Liver (tissue), 9 donors: ENCODE results near the gene TXLNA. TPM values are rescaled to one million over a fixed set of nuclear protein-coding genes. Genes with fewer than 3 reads are reported as not detected.

ENCODE experiments used
- DNase-seq: peaks from one replicate; pipeline ENCODE4 v3.0.0-alpha.2; 2017; ENCODE audit warnings: low spot score
- H3K27ac ChIP-seq, 2 donors: one replicate each; pipeline ENCODE4 v1.7.0; 2013; ENCODE audit warnings: inconsistent platforms in 2 of 2, low read length in 2 of 2, control low read depth in 1 of 2, low read depth in 1 of 2, mild to moderate bottlenecking in 1 of 2
- H3K27me3 ChIP-seq, 4 donors: one replicate each; pipeline versions ENCODE4 v1.6.1 to v1.7.0; 2013; ENCODE audit warnings: low read length in 3 of 4, inconsistent platforms in 1 of 4, mild to moderate bottlenecking in 1 of 4, moderate library complexity in 1 of 4; ENCODE audit not compliant: control insufficient read depth in 4 of 4, insufficient read depth in 4 of 4
- H3K36me3 ChIP-seq, 4 donors: one replicate each; pipeline versions ENCODE4 v1.6.1 to v1.7.0; 2013; ENCODE audit warnings: low read length in 3 of 4, mild to moderate bottlenecking in 3 of 4, low read depth in 1 of 4, moderate library complexity in 1 of 4; ENCODE audit not compliant: control insufficient read depth in 4 of 4, insufficient read depth in 3 of 4
- H3K4me1 ChIP-seq, 4 donors: one replicate each; pipeline versions ENCODE4 v1.6.1 to v1.7.0; 2013; ENCODE audit warnings: low read length in 3 of 4, mild to moderate bottlenecking in 3 of 4, moderate library complexity in 1 of 4; ENCODE audit not compliant: control insufficient read depth in 4 of 4, insufficient read depth in 4 of 4
- H3K4me3 ChIP-seq, 3 donors: one replicate each; pipeline versions ENCODE4 v1.6.1 to v1.7.0; 2013; ENCODE audit warnings: low read length in 3 of 3, control low read depth in 1 of 3, low read depth in 1 of 3, mild to moderate bottlenecking in 1 of 3
- H3K9ac ChIP-seq, 2 donors: one replicate each; pipeline ENCODE4 v1.7.0; 2013; ENCODE audit warnings: low read length in 2 of 2, mild to moderate bottlenecking in 2 of 2, moderate library complexity in 2 of 2, control low read depth in 1 of 2, low read depth in 1 of 2
- H3K9me3 ChIP-seq, 4 donors: one replicate each; pipeline versions ENCODE4 v1.6.1 to v1.7.0; 2013; ENCODE audit warnings: low read length in 3 of 4; ENCODE audit not compliant: control insufficient read depth in 4 of 4
- ATF3 ChIP-seq: IDR thresholded peaks from 2 replicates; pipeline ENCODE4 v1.6.1; 2016; ENCODE audit warnings: antibody characterized with exemption
- EGR1 ChIP-seq, 2 donors: IDR thresholded peaks; 2 replicates each; pipeline ENCODE4 v1.6.1; 2016 to 2018; ENCODE audit warnings: antibody characterized with exemption in 2 of 2, low read depth in 2 of 2
- FOXA1 ChIP-seq: IDR thresholded peaks from 2 replicates; pipeline ENCODE4 v1.6.1; 2016; ENCODE audit warnings: antibody characterized with exemption
- FOXA2 ChIP-seq: IDR thresholded peaks from 2 replicates; pipeline ENCODE4 v1.6.1; 2016; ENCODE audit warnings: antibody characterized with exemption
- GABPA ChIP-seq, 2 donors: IDR thresholded peaks in 1 of 2; conservative IDR thresholded peaks in 1 of 2; 2 replicates each; pipeline ENCODE4 v1.6.1; 2016; ENCODE audit warnings: antibody characterized with exemption in 2 of 2, mild to moderate bottlenecking in 1 of 2, moderate library complexity in 1 of 2
- HNF4A ChIP-seq, 2 donors: conservative IDR thresholded peaks; 2 replicates each; pipeline ENCODE4 v1.6.1; 2016; ENCODE audit warnings: antibody characterized with exemption in 2 of 2, mild to moderate bottlenecking in 2 of 2
- HNF4G ChIP-seq: IDR thresholded peaks from 2 replicates; pipeline ENCODE4 v1.6.1; 2016; ENCODE audit warnings: antibody characterized with exemption
- JUND ChIP-seq, 2 donors: IDR thresholded peaks; 2 replicates each; pipeline ENCODE4 v1.6.1; 2016; ENCODE audit warnings: antibody characterized with exemption in 2 of 2
- MAX ChIP-seq: IDR thresholded peaks from 2 replicates; pipeline ENCODE4 v1.6.1; 2016; ENCODE audit warnings: antibody characterized with exemption
- RXRA ChIP-seq, 2 donors: IDR thresholded peaks; 2 replicates each; pipeline ENCODE4 v1.6.1; 2017 to 2018; ENCODE audit warnings: antibody characterized with exemption in 2 of 2, mild to moderate bottlenecking in 1 of 2
- SP1 ChIP-seq: IDR thresholded peaks from 2 replicates; pipeline ENCODE4 v1.6.1; 2018; ENCODE audit warnings: antibody characterized with exemption, mild to moderate bottlenecking
- TAF1 ChIP-seq: conservative IDR thresholded peaks from 2 replicates; pipeline ENCODE4 v1.6.1; 2016; ENCODE audit warnings: antibody characterized with exemption, mild to moderate bottlenecking
- YY1 ChIP-seq: IDR thresholded peaks from 2 replicates; pipeline ENCODE4 v1.6.1; 2016; ENCODE audit warnings: antibody characterized with exemption, mild to moderate bottlenecking
- ZBTB33 ChIP-seq: IDR thresholded peaks from 2 replicates; pipeline ENCODE4 v1.6.1; 2016; ENCODE audit warnings: antibody characterized with exemption
- WGBS: extraction: QIAGEN DNeasy Blood & Tissue Kit; methylation state at CpG from one replicate; pipeline ENCODE4 v1.1.7; 2013; 5-methylcytosine and 5-hydroxymethylcytosine counted together
- polyA plus RNA-seq, 2 donors: library from polyadenylated mRNA; stranded (reverse) in 1 of 2; unstranded in 1 of 2; fragments of 200-250 nt in 1 of 2; fragments of >200 nt in 1 of 2; fragmentation: Nextera tagmentation in 1 of 2; extraction: Ambion mirVana in 1 of 2; gene quantifications; one replicate each; pipeline versions ENCODE4 v1.2.1 to v1.2.3, GENCODE V29; 2013 to 2015
- total RNA-seq, 2 donors: library from RNA; depleted of rRNA; stranded (reverse); fragments of >200 nt; gene quantifications; one replicate each; pipeline ENCODE4 v1.2.3, GENCODE V29; 2014
- TF ChIP-seq, protein P1 (sequence below): fragments of 150-350 bp; IDR thresholded peaks from 2 replicates; pipeline ENCODE4 v1.5.1; 2017; ENCODE audit warnings: improper control_type of control experiment, low read depth, low read length; ENCODE audit not compliant: missing input control
- donor health status: healthy.
- donor health status: healthy.
- donor health status: healthy.
- donor health status: healthy.
- donor health status: healthy.

The TXLNA gene
- total and polyA plus RNA-seq, 4 donors, result 17.9 to 46.7 (median 28.9) TPM

GRCh38 chr1:32170991-32171390 lies 8.5 kb upstream of the TXLNA start:
- H3K27ac ChIP-seq, result no peak overlapping the region
- TF ChIP-seq JUND (IDR thresholded peaks at IDR 0.05) (no peak), EGR1 (IDR thresholded peaks at IDR 0.05; ENCODE audit: low read depth in 2 of 2) (no peak), GABPA (IDR thresholded peaks at IDR 0.05 in 1 of 2, conservative IDR thresholded peaks at IDR 0.05 in 1 of 2) (no peak), YY1 (no peak), FOXA1 (no peak), HNF4G (no peak)
- TF ChIP-seq, protein P1, sequence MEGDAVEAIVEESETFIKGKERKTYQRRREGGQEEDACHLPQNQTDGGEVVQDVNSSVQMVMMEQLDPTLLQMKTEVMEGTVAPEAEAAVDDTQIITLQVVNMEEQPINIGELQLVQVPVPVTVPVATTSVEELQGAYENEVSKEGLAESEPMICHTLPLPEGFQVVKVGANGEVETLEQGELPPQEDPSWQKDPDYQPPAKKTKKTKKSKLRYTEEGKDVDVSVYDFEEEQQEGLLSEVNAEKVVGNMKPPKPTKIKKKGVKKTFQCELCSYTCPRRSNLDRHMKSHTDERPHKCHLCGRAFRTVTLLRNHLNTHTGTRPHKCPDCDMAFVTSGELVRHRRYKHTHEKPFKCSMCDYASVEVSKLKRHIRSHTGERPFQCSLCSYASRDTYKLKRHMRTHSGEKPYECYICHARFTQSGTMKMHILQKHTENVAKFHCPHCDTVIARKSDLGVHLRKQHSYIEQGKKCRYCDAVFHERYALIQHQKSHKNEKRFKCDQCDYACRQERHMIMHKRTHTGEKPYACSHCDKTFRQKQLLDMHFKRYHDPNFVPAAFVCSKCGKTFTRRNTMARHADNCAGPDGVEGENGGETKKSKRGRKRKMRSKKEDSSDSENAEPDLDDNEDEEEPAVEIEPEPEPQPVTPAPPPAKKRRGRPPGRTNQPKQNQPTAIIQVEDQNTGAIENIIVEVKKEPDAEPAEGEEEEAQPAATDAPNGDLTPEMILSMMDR, result no peak
- no peaks in the 10 kb centered on the region for H3K27me3 ChIP-seq
- H3K4me3 ChIP-seq, result no peak overlapping the region
- peaks cover 10 to 57% (median 51%) of the 10 kb centered on the region in 4 donors for H3K36me3 ChIP-seq
- DNase-seq, result no peak
- 88% methylated on average over 4 of the region's 4 CpGs for WGBS
- peaks cover 0 to 2% (median under 1%) of the 10 kb centered on the region in 4 donors for H3K4me1 ChIP-seq
- H3K9me3 ChIP-seq, result no peaks in the 10 kb centered on the region
- no peak overlapping the region for H3K9ac ChIP-seq

GRCh38 chr1:32172621-32173245 lies 6.7 kb upstream of the TXLNA start:
- Histone ChIP-seq H3K36me3 (peaks cover 6 to 46% (median 40%) of the 10 kb centered on the region in 4 donors), H3K9ac (no peak overlapping the region), H3K9me3 (no peaks in the 10 kb centered on the region), H3K4me3 (no peak overlapping the region), H3K4me1 (peaks cover 7 to 14% (median 13%) of the 10 kb centered on the region in 4 donors), H3K27ac (no peak overlapping the region), H3K27me3 (no peaks in the 10 kb centered on the region)
- TF ChIP-seq HNF4G (no peak), FOXA1 (no peak), ATF3 (no peak), YY1 (no peak), EGR1 (IDR thresholded peaks at IDR 0.05; ENCODE audit: low read depth in 2 of 2) (no peak), HNF4A (conservative IDR thresholded peaks at IDR 0.05) (no peak), RXRA (IDR thresholded peaks at IDR 0.05) (no peak), MAX (no peak), SP1 (no peak), ZBTB33 (no peak), TAF1 (no peak), FOXA2 (no peak)
- TF ChIP-seq, protein P1, result no peak
- DNase-seq, result no peak
- WGBS, result 95% methylated on average over 1 of the region's 1 CpG
